GM12878 (cell line): ENCODE data around the gene FKTN. TPM values are rescaled to one million over a fixed set of nuclear protein-coding genes. Genes with fewer than 3 reads are reported as not detected.

ENCODE experiments used
- ATAC-seq: fragments of 200-7000 bp; cut with Tn5 transposase; 3 replicates; pipeline ENCODE4 v1.9.1; 2020; ENCODE audit warnings: mild to moderate bottlenecking, moderate library complexity
- BruUV-seq: library from RNA; stranded (reverse); fragments of 400-500 nt; replicated peaks from 2 replicates; lab custom pipeline; 2021; lab: Mats Ljungman, UMichigan
- CTCF ChIA-PET: fragments of 300-600 bp; sonication (Branson Sonifier 250); formaldehyde crosslinking; extraction: SDS; loops from one replicate; lab custom pipeline; 2021; ENCODE audit warnings: inconsistent platforms; lab: Yijun Ruan, JAX
- POLR2A ChIA-PET: fragments of 350-600 bp; formaldehyde crosslinking; extraction: SDS; loops from one replicate; lab custom pipeline; 2021; ENCODE audit warnings: inconsistent platforms; lab: Charles Lee
- RAD21 ChIA-PET: fragments of 300-600 bp; sonication (Branson Sonifier 250); formaldehyde crosslinking; loops from one replicate; lab custom pipeline; 2023; ENCODE audit warnings: antibody characterized with exemption; ENCODE audit not compliant: unreplicated experiment; lab: Charles Lee
- SMC1A ChIA-PET: fragments of 300-600 bp; sonication (Branson Sonifier 250); formaldehyde crosslinking; loops from one replicate; lab custom pipeline; 2023; ENCODE audit not compliant: unreplicated experiment, uncharacterized antibody; lab: Charles Lee
- DNase-seq: peaks from one replicate; pipeline ENCODE4 v3.0.0-alpha.2; 2011; ENCODE audit warnings: low read depth, low spot score
- FAIRE-seq: peaks from 3 replicates; lab custom pipeline; 2011; peaks lifted over from hg19 to GRCh38; lab: Jason Lieb, UNC
- H2AFZ ChIP-seq: 2 replicates; pipeline ENCODE4 v1.6.0; 2011; ENCODE audit warnings: low read depth, low read length, control low read depth; ENCODE audit not compliant: control insufficient read depth
- H3K27ac ChIP-seq: 2 replicates; pipeline ENCODE4 v1.5.1; 2011; ENCODE audit warnings: control low read depth; ENCODE audit not compliant: control insufficient read depth, insufficient read depth
- H3K27me3 ChIP-seq, 2 experiments: replicated peaks in 1 of 2; 2 replicates each; pipeline versions ENCODE4 v1.6.0 to v1.6.1; 2011; ENCODE audit warnings: low read length in 1 of 2; ENCODE audit not compliant: control insufficient read depth in 2 of 2, insufficient read depth in 2 of 2
- H3K36me3 ChIP-seq, 2 experiments: 2 replicates each; pipeline ENCODE4 v1.5.1; 2011; ENCODE audit warnings: low read length in 1 of 2; ENCODE audit not compliant: control insufficient read depth in 2 of 2, insufficient read depth in 2 of 2
- H3K4me1 ChIP-seq: 2 replicates; pipeline ENCODE4 v1.6.1; 2011; ENCODE audit warnings: mild to moderate bottlenecking, low read length, moderate library complexity, mixed read lengths; ENCODE audit not compliant: control insufficient read depth, insufficient read depth
- H3K4me2 ChIP-seq: 2 replicates; pipeline ENCODE4 v1.6.0; 2011; ENCODE audit warnings: control low read depth; ENCODE audit not compliant: control insufficient read depth, insufficient read depth
- H3K4me3 ChIP-seq: fragments of 200-600 bp; sonication (generic); 2 replicates; pipeline ENCODE4 v1.5.1; 2016
- H3K79me2 ChIP-seq: 2 replicates; pipeline ENCODE4 v1.6.0; 2011; ENCODE audit warnings: low read length; ENCODE audit not compliant: control insufficient read depth, insufficient read depth
- H3K9ac ChIP-seq: 2 replicates; pipeline ENCODE4 v1.8.0; 2011; ENCODE audit warnings: low read length, control low read depth, mixed read lengths; ENCODE audit not compliant: control insufficient read depth, insufficient read depth
- H3K9me3 ChIP-seq: replicated peaks from 3 replicates; pipeline ENCODE4 v1.5.1; 2011; ENCODE audit warnings: mild to moderate bottlenecking, low read length; ENCODE audit not compliant: control insufficient read depth, insufficient read depth
- H4K20me1 ChIP-seq: 2 replicates; pipeline ENCODE4 v1.6.0; 2011; ENCODE audit not compliant: control insufficient read depth, insufficient read depth
- HDGF ChIP-seq: fragments of 450-650 bp; IDR thresholded peaks from 2 replicates; pipeline ENCODE4 v1.6.1; 2016; ENCODE audit warnings: antibody characterized with exemption
- IKZF1 ChIP-seq: fragments of 450-650 bp; conservative IDR thresholded peaks from 2 replicates; pipeline ENCODE4 v1.6.1; 2017; ENCODE audit warnings: antibody characterized with exemption, mild to moderate bottlenecking
- LARP7 ChIP-seq: fragments of 450-650 bp; IDR thresholded peaks from 2 replicates; pipeline ENCODE4 v1.6.1; 2017; ENCODE audit warnings: mild to moderate bottlenecking
- POLR2A ChIP-seq: IDR thresholded peaks from 2 replicates; pipeline ENCODE4 v1.6.1; 2011; ENCODE audit warnings: low read depth, mild to moderate bottlenecking, low read length
- SMC3 ChIP-seq: IDR thresholded peaks from 2 replicates; pipeline ENCODE4 v1.6.1; 2011; ENCODE audit warnings: low read length, improper control_type of control experiment, borderline replicate concordance
- SUZ12 ChIP-seq: fragments of 200-600 bp; sonication (generic); IDR thresholded peaks from one replicate; pipeline ENCODE4 v1.6.1; 2018; ENCODE audit warnings: antibody characterized with exemption, mild to moderate bottlenecking; ENCODE audit not compliant: unreplicated experiment
- WGBS: methylation state at CpG from one replicate; pipeline ENCODE4 v1.1.6; 2016; ENCODE audit warnings: low lambda C conversion rate; ENCODE audit not compliant: insufficient replicate concordance, insufficient coverage; ENCODE audit errors: missing lambda C conversion rate; 5-methylcytosine and 5-hydroxymethylcytosine counted together
- in situ Hi-C: fragments of 300-500 bp; cut with MboI; formaldehyde crosslinking; loops from 9 replicates; pipeline ENCODE4 v1.14.3; 2018; ENCODE audit warnings: mixed read lengths
- intact Hi-C: fragments of 100-400 bp; cut with micrococcal nuclease; formaldehyde crosslinking; loops from one replicate; pipeline ENCODE4 v1.14.2; 2022; ENCODE audit not compliant: unreplicated experiment
- polyA plus RNA-seq, 11 experiments: library from polyadenylated mRNA; depleted of rRNA in 4 of 11; unstranded in 6 of 11; stranded (reverse) in 5 of 11; fragments of >200 nt; fragmentation: Nextera tagmentation in 4 of 11; fragmentation: Illumina TruSeq in 1 of 11; extraction: Ambion mirVana in 4 of 11; extraction: Trizol in 1 of 11; gene quantifications; 1 replicate in 1 of 11; 2 replicates in 10 of 11; pipeline versions ENCODE4 v1.2.1 to v1.2.3, GENCODE V29; 2011 to 2016; ENCODE audit warnings: inconsistent platforms in 2 of 11, missing spikeins in 2 of 11, low read depth in 1 of 11
- total RNA-seq, 4 experiments: library from RNA; depleted of rRNA in 3 of 4; stranded (reverse); fragments of >200 nt in 3 of 4; fragmentation: Illumina TruSeq in 1 of 4; extraction: Trizol in 1 of 4; gene quantifications; 2 replicates each; pipeline versions ENCODE4 v1.2.1 to v1.2.3, GENCODE V29; 2013 to 2021
- TF ChIP-seq, protein P1 (sequence below), 3 experiments: IDR thresholded peaks in 2 of 3; conservative IDR thresholded peaks in 1 of 3; 2 replicates each; pipeline ENCODE4 v1.5.1; 2011; ENCODE audit warnings: low read depth in 3 of 3, low read length in 3 of 3, mild to moderate bottlenecking in 3 of 3, control low read depth in 2 of 3, moderate library complexity in 2 of 3, inconsistent platforms in 1 of 3, mixed read lengths in 1 of 3; ENCODE audit not compliant: control insufficient read depth in 2 of 3, insufficient read depth in 1 of 3; ENCODE audit errors: extremely low read depth in 1 of 3

Gene FKTN
- total and polyA plus RNA-seq, 10 of the 15 experiments (the other 5 are each of a cell fraction or from before 2014, with no cell fraction given): 3.6 to 15.9 (median 10.6) TPM

DNA sequence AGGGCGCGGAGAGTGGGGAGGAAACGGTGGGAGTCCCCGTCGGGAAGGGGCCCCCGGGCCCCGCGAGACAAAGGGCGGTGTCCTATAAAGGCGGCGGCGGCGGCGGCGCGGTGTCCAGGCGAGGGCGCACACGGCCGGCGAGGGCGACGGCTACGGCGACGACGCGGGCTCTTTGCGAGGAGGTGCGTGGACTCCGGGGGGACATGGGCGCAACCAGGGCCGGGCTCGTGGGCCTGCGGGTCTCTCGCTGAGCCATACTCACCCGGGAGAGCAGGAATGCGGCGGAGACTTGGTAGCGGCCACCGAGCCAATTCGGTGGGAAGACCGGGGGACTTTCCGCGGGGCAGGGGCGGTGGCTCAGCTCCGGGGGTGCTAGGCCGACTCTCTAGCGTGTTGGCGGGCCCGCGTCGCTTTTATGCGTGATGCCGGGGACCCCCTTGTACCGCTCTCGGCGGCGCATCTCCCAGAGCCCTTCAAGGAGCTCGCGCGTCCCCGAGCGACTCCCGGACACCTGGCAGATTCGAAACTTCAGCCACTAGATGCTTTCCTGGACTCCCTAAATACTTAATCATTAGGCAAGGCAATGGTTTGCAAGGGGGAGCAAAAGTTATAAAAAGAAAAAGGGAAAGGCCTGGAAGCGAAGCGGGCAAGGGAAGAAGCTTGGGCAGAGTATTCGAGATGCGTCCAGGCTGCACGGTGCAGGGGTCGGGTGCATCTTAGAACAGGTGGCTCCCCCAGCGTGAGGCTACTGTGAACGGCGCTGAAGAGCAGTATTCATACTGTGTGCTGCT is 98.4 kb downstream of the FKTN start:
- Histone ChIP-seq H2AFZ (peak overlapping the region; percentile 85), H3K79me2 (no peaks in the 10 kb centered on the region), H3K4me3 (peak overlapping the region; percentile 70; the same call in 1 of the 2 replicates), H3K9ac (peak overlapping the region; percentile 26), H3K27ac (no peak overlapping the region), H3K4me2 (peak overlapping the region; percentile 93)
- DNase-seq (no peak), FAIRE-seq (no peak)
- BruUV-seq: no TSS peak
- CTCF ChIA-PET: interaction anchor here (0.6 to 1.6 kb wide), 8 partner anchors 19 to 207 kb away, joined by 3 to 9 read pairs (median 3); no protein-coding TSS in a partner anchor
- RAD21 ChIA-PET: interaction anchor here (1.4 kb wide), 1 partner anchor 62 kb away, joined by 6 read pairs; no protein-coding TSS in a partner anchor
- TF ChIP-seq HDGF: no peak
- 0 out of 2 replicates have a peak, but pooled peaks have one; percentile 6 for TF ChIP-seq SMC3
- peak; percentile 45; the same call in 1 of the 2 replicates for TF ChIP-seq POLR2A
- no peak for TF ChIP-seq LARP7
- TF ChIP-seq, protein P1, sequence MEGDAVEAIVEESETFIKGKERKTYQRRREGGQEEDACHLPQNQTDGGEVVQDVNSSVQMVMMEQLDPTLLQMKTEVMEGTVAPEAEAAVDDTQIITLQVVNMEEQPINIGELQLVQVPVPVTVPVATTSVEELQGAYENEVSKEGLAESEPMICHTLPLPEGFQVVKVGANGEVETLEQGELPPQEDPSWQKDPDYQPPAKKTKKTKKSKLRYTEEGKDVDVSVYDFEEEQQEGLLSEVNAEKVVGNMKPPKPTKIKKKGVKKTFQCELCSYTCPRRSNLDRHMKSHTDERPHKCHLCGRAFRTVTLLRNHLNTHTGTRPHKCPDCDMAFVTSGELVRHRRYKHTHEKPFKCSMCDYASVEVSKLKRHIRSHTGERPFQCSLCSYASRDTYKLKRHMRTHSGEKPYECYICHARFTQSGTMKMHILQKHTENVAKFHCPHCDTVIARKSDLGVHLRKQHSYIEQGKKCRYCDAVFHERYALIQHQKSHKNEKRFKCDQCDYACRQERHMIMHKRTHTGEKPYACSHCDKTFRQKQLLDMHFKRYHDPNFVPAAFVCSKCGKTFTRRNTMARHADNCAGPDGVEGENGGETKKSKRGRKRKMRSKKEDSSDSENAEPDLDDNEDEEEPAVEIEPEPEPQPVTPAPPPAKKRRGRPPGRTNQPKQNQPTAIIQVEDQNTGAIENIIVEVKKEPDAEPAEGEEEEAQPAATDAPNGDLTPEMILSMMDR (IDR thresholded peaks at IDR 0.05 in 2 of 3, conservative IDR thresholded peaks at IDR 0.05 in 1 of 3; ENCODE audit: control insufficient read depth in 2 of 3, extremely low read depth in 1 of 3, insufficient read depth in 1 of 3, low read depth in 3 of 3, low read length in 3 of 3): peak in 2 of 3 experiments; percentile 19 to 35; a peak in 4 of 6 replicates
- TF ChIP-seq IKZF1: peak; percentile 33; the same call in 1 of the 2 replicates
- no peak for TF ChIP-seq SUZ12
- TF ChIP-seq, all 136 proteins: peak for 4
- intact Hi-C loops (no loop called here), in situ Hi-C loops (no loop called here)
- peak; percentile 89 for ATAC-seq
- no peaks in the 10 kb centered on the region for H3K36me3 ChIP-seq
- SMC1A ChIA-PET: interaction anchor here (1.2 kb wide), 1 partner anchor 45 kb away, joined by 3 read pairs; no protein-coding TSS in a partner anchor
- H4K20me1 ChIP-seq: no peaks in the 10 kb centered on the region
- no peaks in the 10 kb centered on the region for H3K9me3 ChIP-seq
- POLR2A ChIA-PET: interaction anchor here (0.5 kb wide), 1 partner anchor 21 kb away, joined by 3 read pairs; no protein-coding TSS in a partner anchor
- H3K27me3 ChIP-seq: no peaks in the 10 kb centered on the region; a peak in 1 of 4 replicates
- WGBS: 5% methylated on average over 72 of the region's 75 CpGs
- H3K4me1 ChIP-seq: no peaks in the 10 kb centered on the region
